Activated CD4-positive, alpha-beta T cell treated with anti-CD3 and anti-CD28 coated beads, Interleukin-2, Interleukin-4, amounts not matched to agents 100 ng/mL and 50 ng/mL, durations not matched to agents 16 hours and 8 hours (primary cell): ENCODE measurements around the gene BYSL.
A peak's percentile ranks its signal among the peaks of the same experiment; 100 is the strongest.
"Not testable (repeated sequence)": the region's sequence is repeated elsewhere in the genome, so short reads cannot be mapped to it uniquely, and the experiment has no call there.

ENCODE experiments used
- DNase-seq: peaks from one replicate; pipeline ENCODE4 v3.0.0-alpha.2; 2020; ENCODE audit warnings: low spot score

The BYSL gene

GRCh38 chr6:41942882-41943281, 21.6 kb downstream of the BYSL start:
- not testable (repeated sequence) for DNase-seq

GRCh38 chr6:41943456-41943855, 22.2 kb downstream of the BYSL start:
- no peak for DNase-seq

GRCh38 chr6:41947581-41948220, 26.4 kb downstream of the BYSL start:
- DNase-seq: no peak

- no peak for DNase-seq
Measured at GRCh38 chr6:41954668-41955067, 33.4 kb downstream of the BYSL start.

GRCh38 chr6:41955412-41955811, 34.1 kb downstream of the BYSL start:
- DNase-seq: no peak

GRCh38 chr6:41957117-41957516, 35.8 kb downstream of the BYSL start:
- DNase-seq: no peak

- DNase-seq: peak; percentile 79
Measured at GRCh38 chr6:41958022-41958856, 36.9 kb downstream of the BYSL start.

- no peak for DNase-seq
Measured at GRCh38 chr6:41960028-41960427, 38.7 kb downstream of the BYSL start.

GRCh38 chr6:41963371-41963770, 42.1 kb downstream of the BYSL start:
- DNase-seq: no peak

- no peak for DNase-seq
Measured at GRCh38 chr6:41964201-41964887, 43.0 kb downstream of the BYSL start.

GRCh38 chr6:41965429-41966213, 44.3 kb downstream of the BYSL start:
- DNase-seq: no peak

- no peak for DNase-seq
Measured at GRCh38 chr6:41966214-41966920, 45.1 kb downstream of the BYSL start.

- no peak for DNase-seq
Measured at GRCh38 chr6:41966961-41967311, 45.6 kb downstream of the BYSL start.

- DNase-seq: no peak
Measured at GRCh38 chr6:41967312-41968287, 46.3 kb downstream of the BYSL start.

- DNase-seq: no peak
Measured at GRCh38 chr6:41970436-41970846, 49.1 kb downstream of the BYSL start.

- DNase-seq: no peak
Measured at GRCh38 chr6:41972826-41973225, 51.5 kb downstream of the BYSL start.

GRCh38 chr6:41974281-41974825, 53.1 kb downstream of the BYSL start:
- no peak for DNase-seq

- DNase-seq: no peak
Measured at GRCh38 chr6:41975276-41975675, 54.0 kb downstream of the BYSL start.

GRCh38 chr6:41976794-41977484, 55.6 kb downstream of the BYSL start:
- DNase-seq: peak; percentile 27
